Gastrocnemius medialis (tissue), 4 donors: ENCODE results near the gene TMSB4X.

ENCODE experiments used
- CTCF ChIP-seq, 5 experiments: fragments of 450-650 bp in 3 of 5; fragments of 200-600 bp in 2 of 5; sonication (generic) in 2 of 5; IDR thresholded peaks in 4 of 5; conservative IDR thresholded peaks in 1 of 5; 1 replicate in 4 of 5; 2 replicates in 1 of 5; pipeline ENCODE4 v1.5.1; 2016 to 2019; ENCODE audit warnings: antibody characterized with exemption in 5 of 5, mild to moderate bottlenecking in 3 of 5, moderate library complexity in 3 of 5
- POLR2A ChIP-seq, 2 donors: fragments of 450-650 bp; IDR thresholded peaks; one replicate each; pipeline ENCODE4 v1.6.1; 2017; ENCODE audit warnings: antibody characterized with exemption in 2 of 2, mild to moderate bottlenecking in 2 of 2, moderate library complexity in 2 of 2

GRCh38 chrX:12961196-12961718 is 13.7 kb upstream of the TMSB4X start:
- TF ChIP-seq CTCF (IDR thresholded peaks at IDR 0.05 in 4 of 5, conservative IDR thresholded peaks at IDR 0.05 in 1 of 5): no peak
- TF ChIP-seq POLR2A (IDR thresholded peaks at IDR 0.05): no peak
